ENCODE data around the gene GPC5. TPM values are rescaled to one million over a fixed set of nuclear protein-coding genes. Genes with fewer than 3 reads are reported as not detected.

The GPC5 gene
- total and polyA plus RNA-seq, 2 of the 8 experiments (the other 6 are each of a cell fraction or from before 2014, with no cell fraction given): 0.20 to 0.39 TPM

GRCh38 chr13:92649140-92649813 is 1250.9 kb downstream of the GPC5 start:
- Histone ChIP-seq H4K8ac (ENCODE audit: extremely low read depth, insufficient read depth, low read length) (no peak overlapping the region), H3K9me3 (ENCODE audit: insufficient read depth in 2 of 2, low read depth in 1 of 2, low read length in 1 of 2) (no peaks in the 10 kb centered on the region), H3K27me3 (replicated peaks in 1 of 4; ENCODE audit: control insufficient read depth in 3 of 4, extremely low read depth in 1 of 4, insufficient read depth in 3 of 4, low read length in 3 of 4) (no peaks in the 10 kb centered on the region), H3K9ac (replicated peaks in 1 of 4; ENCODE audit: extremely low read depth in 1 of 4, low read depth in 3 of 4, low read length in 3 of 4) (no peak overlapping the region), H3K27ac (ENCODE audit: low read depth, low read length) (no peak overlapping the region), H3K79me2 (ENCODE audit: control insufficient read depth in 1 of 2, insufficient read depth in 2 of 2, low read length in 2 of 2) (no peaks in the 10 kb centered on the region), H3K23ac (ENCODE audit: insufficient read length) (no peak overlapping the region), H2BK20ac (ENCODE audit: low read length) (no peak overlapping the region), H3K36me3 (ENCODE audit: control insufficient read depth in 2 of 4, insufficient read depth in 4 of 4, low read length in 3 of 4) (no peaks in the 10 kb centered on the region), H2BK12ac (ENCODE audit: low read depth, low read length) (no peak overlapping the region), H4K91ac (replicated peaks; ENCODE audit: insufficient read length, low read length) (no peak overlapping the region), H2BK15ac (ENCODE audit: low read length) (no peak overlapping the region), H2BK5ac (ENCODE audit: low read depth, low read length) (no peak overlapping the region), H4K5ac (ENCODE audit: insufficient read length, low read depth, low read length) (no peak overlapping the region), H3K56ac (replicated peaks; ENCODE audit: insufficient read length, low read depth, low read length) (no peak overlapping the region), H3K18ac (ENCODE audit: extremely low read depth, low read length) (no peak overlapping the region), H3K23me2 (ENCODE audit: low read depth, low read length) (no peaks in the 10 kb centered on the region), H2AK5ac (ENCODE audit: low read depth, low read length) (no peak overlapping the region), H3K4me3 (ENCODE audit: extremely low read depth in 1 of 4, insufficient read depth in 2 of 4, low read depth in 3 of 4, low read length in 4 of 4) (no peak overlapping the region), H3K4me2 (ENCODE audit: insufficient read depth in 1 of 2, low read depth in 2 of 2, low read length in 2 of 2) (no peak overlapping the region), H2BK120ac (replicated peaks; ENCODE audit: low read depth, low read length) (no peak overlapping the region), H3K14ac (ENCODE audit: insufficient read length) (no peak overlapping the region), H4K20me1 (replicated peaks in 1 of 2; ENCODE audit: control insufficient read depth in 1 of 2, insufficient read depth in 2 of 2, low read length in 2 of 2) (no peaks in the 10 kb centered on the region), H3K79me1 (ENCODE audit: low read depth, low read length) (no peaks in the 10 kb centered on the region), H2AFZ (ENCODE audit: low read length) (no peak overlapping the region), H3K4ac (replicated peaks; ENCODE audit: insufficient read length, low read depth, low read length) (no peak overlapping the region), H3K4me1 (replicated peaks in 1 of 4; ENCODE audit: control insufficient read depth in 3 of 4, insufficient read depth in 4 of 4, low read length in 3 of 4) (no peaks in the 10 kb centered on the region)
- ChIA-PET POLR2A (ENCODE audit: partially characterized antibody) (no interaction called here), CTCF (ENCODE audit: partially characterized antibody) (no interaction called here)
- no peak for DNase-seq (ENCODE audit: low read depth in 1 of 2, low spot score in 2 of 2)
- no peak for FAIRE-seq
- TF ChIP-seq BACH1 (IDR thresholded peaks at IDR 0.05; ENCODE audit: low read length) (no peak), CEBPB (IDR thresholded peaks at IDR 0.05; ENCODE audit: low read depth, low read length) (no peak), E2F6 (IDR thresholded peaks at IDR 0.05) (no peak), SIN3A (conservative IDR thresholded peaks at IDR 0.05 in 1 of 2, IDR thresholded peaks at IDR 0.05 in 1 of 2; ENCODE audit: low read depth in 1 of 2, low read length in 2 of 2) (no peak), RFX5 (IDR thresholded peaks at IDR 0.05; ENCODE audit: borderline replicate concordance, low read depth, low read length) (no peak)
- TF ChIP-seq, protein P1, sequence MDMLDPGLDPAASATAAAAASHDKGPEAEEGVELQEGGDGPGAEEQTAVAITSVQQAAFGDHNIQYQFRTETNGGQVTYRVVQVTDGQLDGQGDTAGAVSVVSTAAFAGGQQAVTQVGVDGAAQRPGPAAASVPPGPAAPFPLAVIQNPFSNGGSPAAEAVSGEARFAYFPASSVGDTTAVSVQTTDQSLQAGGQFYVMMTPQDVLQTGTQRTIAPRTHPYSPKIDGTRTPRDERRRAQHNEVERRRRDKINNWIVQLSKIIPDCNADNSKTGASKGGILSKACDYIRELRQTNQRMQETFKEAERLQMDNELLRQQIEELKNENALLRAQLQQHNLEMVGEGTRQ (IDR thresholded peaks at IDR 0.05; ENCODE audit: low read length): no peak

Data from H1 (cell line).